Cardiac septum (tissue), 1 donor: ENCODE measurements around the gene PKNOX2. TPM values are rescaled to one million over a fixed set of nuclear protein-coding genes. Genes with fewer than 3 reads are reported as not detected.

ENCODE experiments used
- DNase-seq: peaks from one replicate; pipeline ENCODE4 v3.0.0-alpha.2; 2020; ENCODE audit warnings: low spot score
- intact Hi-C: fragments of 100-400 bp; cut with DNase I; formaldehyde crosslinking; loops from one replicate; pipeline ENCODE4 v1.14.0; 2022
- total RNA-seq: library from RNA; stranded (reverse); fragmentation: NEBNext Ultra II Directional; extraction: Animal tissue kit (Norgen Biotek cat#: 25700); gene quantifications from one replicate; pipeline ENCODE4 v1.2.1, GENCODE V29; 2021
- donor health status: DM: no; HTN: no; CAD: no.

Gene PKNOX2
- total RNA-seq, 1 donor from 2014 or later = 7.1 TPM

DNA sequence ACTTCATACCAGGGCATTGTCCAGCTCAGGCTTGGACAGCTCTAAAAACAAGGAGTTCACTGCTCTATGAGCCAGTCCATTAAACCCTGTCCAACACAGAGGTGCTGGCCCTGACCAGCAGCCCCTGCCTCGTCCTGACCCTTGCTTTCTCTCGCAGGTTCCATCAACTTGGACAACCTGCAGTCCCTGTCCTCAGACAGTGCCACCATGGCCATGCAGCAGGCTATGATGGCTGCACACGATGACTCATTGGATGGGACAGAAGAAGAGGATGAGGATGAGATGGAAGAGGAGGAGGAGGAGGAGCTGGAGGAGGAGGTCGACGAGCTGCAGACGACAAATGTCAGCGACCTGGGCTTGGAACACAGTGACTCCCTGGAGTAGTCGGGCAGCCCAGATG lies 266.5 kb downstream of the PKNOX2 start:
- DNase-seq = peak; percentile 64
- intact Hi-C loops = no loop called here

DNA sequence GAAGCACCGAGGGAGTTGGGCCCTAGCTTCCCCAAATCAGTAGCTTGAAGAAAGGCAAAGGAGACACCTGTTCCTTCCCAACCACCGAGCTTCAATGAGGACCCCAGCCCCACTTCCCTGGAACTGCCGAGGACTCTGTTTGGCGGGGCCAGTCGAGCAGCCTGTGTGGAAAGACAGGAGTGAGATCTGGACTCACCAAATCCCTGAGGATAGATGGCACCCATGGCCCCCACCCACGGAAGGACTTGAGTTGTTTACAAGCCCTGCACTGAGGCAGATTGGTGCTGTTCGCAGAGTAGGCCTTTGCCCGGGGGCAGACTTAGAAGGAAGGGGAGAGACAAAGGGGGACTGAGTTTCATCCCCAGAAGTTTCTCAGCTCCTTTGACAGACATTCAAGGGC lies 266.9 kb downstream of the PKNOX2 start:
- peak; percentile 71 for DNase-seq
- intact Hi-C loops = no loop called here

DNA sequence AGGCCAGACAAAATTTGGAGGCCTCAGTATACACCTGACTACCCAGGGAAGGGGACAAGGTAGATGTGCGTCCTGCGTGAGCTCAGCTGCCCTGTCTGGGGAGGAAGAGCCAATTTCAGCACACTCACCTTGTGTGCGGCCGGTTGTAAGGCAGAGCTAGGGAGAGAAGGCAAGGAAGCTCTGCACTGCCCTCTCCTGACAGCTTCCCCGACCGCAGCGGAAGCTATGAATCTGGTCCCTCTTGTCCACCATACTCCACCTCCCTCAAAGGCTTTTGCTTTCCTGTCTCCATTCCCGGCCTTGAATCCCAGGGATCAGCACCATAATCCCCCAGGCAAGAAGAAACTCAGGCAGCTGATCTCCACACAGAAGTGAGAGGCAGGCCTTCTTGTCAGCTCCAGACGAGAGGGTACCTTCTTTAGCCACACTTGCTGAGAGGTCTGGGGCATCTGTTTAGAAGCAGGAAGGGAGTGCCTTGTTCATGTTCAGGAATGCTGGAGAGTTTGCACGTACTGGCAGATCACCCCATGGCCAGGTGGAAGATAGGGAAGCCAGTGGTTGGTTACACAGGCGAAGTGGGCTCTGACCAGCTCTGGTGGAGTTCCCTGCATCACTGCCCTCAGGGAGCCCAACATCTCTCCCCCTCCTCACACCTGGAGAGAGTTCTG lies 269.0 kb downstream of the PKNOX2 start:
- intact Hi-C loops = loop anchor here (2.0 kb wide), 1 partner anchor 343 kb away; no protein-coding TSS in a partner anchor
- DNase-seq = peak; percentile 67

DNA sequence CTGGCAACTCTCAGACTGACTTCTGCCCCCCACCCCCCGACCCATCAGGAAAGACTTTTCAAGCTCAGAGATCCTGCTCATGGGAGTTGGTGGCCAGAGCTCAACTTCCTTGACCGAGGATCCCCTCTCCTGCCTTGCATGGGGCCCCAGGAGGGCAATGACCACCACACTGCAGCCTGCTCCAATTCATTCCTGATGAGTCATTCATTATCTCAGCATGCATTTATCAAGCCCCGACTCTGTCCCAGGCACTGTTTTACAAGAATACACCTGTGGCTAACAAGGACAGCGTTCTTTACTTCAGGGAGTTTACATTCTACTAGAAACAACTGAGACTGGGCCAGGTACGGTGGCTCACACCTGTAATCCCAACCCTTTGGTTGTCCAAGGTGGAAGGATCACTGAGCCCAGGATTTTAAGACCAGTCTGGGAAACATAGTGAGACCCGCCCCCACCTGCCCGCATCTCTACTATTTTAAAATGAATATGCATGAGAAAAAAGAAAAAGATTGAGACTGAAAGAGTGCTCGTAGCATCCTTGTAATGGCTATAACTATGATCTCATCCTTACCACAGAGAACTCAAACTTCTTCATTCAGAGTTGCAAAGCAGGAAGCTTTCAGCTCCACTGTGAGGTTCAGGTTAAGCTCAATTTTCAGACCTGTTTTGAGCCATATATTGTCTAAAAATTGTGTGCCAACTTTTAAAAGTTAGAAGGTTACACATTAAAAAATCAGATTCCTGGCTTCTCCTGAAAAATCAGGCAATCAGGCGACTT lies 271.1 kb downstream of the PKNOX2 start:
- intact Hi-C loops = no loop called here
- no peak for DNase-seq

DNA sequence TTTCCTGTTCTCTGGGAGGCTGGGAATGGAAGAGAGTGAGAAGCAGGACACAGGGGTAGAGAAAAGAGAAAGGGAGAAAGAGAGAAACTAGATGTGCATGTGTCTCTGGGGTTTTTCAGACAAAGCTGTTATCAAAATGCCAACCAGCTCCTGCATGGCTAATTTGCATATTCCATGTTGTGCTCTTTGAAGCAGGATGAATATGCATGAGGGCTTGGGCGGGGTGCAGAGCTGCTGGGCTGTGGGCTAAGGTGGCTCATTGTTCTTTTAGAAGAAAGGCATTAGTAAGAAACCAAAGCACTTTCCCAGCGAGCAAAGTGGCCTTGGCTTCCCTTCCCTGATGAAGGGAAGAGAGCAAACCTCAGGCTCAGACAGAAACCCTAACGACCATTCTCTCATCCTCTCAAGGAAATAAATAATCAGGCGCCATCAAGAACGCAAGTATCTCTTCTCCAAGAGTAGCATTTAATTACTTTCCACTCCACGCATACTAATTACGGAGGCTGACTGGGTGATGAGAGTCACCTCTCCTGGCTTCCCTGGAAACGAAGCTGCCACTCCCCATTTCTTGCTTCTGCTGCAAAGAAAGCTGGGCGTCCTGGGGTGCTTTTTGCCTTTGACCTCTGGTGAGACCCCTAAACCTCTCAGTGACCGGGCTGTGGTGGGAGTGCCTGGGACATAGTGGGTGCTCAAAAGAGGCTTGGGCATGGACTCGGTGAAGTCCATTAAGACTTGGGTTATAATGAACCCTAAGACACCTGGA lies 277.3 kb downstream of the PKNOX2 start:
- intact Hi-C loops = no loop called here

DNA sequence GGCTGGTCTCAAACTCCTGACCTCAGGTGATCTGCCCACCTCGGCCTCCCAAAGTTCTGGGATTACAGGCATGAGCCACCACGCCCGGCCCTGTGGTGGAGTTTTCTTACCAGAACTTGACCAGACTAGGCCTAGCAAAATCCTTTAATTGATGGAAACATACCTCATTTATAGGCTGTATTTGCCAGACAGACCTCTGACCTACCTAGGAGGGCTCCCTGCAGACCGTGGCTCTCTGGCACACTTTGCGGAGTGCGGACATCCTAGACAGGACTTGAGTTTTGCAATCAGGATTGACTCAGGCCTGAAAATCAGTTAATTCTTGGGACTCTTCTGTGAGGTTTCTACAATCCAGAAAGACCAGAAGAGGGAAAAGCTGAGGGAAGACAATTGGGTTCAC lies 278.4 kb downstream of the PKNOX2 start:
- intact Hi-C loops = no loop called here

More for the DNA sequence above, 277.3 kb downstream of the PKNOX2 start:
- DNase-seq = no peak

DNA sequence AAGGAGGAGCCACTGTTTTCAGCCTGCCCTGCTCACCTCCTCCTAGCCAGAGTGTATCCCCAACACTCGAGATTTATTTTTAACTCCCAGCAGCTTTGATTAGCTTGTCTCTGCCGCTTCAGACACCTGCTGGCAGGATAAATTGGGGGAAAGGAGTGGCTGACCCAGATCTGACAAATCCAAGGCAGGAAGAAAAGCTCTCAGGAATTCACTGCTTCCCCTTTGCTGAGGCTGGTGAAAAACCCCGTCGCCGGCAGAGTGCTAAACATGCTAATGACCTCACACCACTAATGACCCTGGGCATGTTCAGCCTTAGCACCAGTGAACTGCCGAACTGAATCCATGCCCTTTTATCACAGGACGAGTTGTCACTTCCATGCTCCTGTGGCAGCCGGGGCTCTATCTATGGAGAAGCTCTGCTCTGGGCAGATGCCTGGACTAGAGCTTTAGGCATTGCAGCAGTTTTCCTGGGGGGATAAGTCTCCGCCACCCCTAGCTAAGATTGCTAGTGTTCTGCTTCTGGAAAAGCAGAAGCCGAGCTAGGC lies 279.3 kb downstream of the PKNOX2 start:
- DNase-seq = no peak

More for the DNA sequence above, 278.4 kb downstream of the PKNOX2 start:
- DNase-seq = no peak

DNA sequence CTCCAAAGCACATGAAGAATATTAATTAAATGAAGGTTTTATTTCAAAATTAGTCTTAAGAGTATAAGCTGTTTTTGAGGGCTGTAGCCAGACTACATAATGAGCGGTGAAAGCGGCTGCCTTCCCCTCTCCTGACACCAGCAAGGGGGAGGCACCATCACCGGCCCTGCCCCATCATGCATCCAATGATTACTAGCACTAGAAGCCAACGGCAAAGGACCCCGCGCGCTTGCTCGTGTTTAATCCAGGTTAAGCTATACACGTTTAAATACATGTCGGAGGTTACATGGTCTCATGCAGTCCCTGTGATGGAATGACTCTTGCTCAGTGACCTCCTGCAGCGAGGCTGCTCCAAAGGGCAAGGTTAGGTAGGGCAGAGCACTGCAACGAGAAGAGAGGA lies 281.2 kb downstream of the PKNOX2 start:
- DNase-seq = no peak
- intact Hi-C loops = no loop called here

More for the DNA sequence above, 279.3 kb downstream of the PKNOX2 start:
- intact Hi-C loops = no loop called here

DNA sequence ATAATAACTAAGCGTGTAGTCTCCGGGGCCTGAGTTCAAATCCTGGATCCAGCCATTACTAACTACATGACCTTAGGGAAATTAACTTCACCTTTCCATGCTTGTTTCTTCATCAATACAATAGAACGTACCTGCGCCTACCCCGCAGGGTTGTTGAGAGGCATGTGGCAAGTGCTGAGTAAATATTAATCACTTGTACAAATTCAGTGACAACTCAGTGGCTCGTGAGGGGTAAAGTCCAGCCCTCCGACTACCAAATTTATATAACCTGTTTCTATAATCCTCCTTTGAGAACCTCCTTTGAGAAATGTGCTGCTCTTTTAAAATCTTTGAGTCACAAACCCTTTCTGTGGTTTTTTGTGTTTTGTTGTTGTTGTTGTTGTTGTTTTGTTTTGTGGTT lies 281.7 kb downstream of the PKNOX2 start:
- intact Hi-C loops = no loop called here
- no peak for DNase-seq

DNA sequence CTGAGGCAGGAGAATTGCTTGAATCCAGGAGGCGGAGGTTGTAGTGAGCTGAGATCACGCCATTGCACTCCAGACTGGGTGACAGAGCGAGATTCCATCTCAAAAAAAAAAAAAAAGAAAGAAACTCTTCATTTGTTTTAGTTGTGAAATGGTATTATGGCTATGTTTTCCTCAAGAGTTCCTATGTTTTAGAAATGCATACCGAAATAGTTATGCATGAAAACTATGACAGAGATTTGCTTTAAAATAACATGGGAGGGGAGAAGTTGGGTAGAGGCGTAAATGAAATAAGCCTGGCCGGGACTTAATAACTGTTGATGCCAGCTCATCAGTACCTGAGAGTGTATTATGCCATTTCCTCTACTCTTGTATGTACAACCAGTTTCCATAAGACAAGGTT lies 283.2 kb downstream of the PKNOX2 start:
- intact Hi-C loops = no loop called here
- no peak for DNase-seq

DNA sequence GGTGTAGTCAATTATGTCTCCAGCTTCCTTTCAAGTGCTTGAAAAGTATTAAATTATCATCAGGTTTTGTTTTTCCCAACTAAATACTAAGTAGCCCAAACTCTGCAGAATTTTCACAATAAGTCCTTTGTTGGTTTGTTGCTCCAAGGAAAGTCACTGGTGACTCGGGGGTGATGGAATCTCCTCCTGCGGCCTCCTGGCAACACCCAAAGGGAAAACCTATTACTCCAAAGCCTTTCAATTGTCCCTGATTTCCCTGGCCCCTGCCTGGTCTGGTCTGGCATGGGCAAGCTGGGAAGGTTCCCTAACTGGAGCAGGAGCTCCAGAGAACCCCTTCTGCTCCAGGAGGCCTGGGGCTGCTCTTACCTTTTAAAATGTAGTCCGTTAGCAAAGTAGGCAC lies 283.6 kb downstream of the PKNOX2 start:
- DNase-seq = no peak

DNA sequence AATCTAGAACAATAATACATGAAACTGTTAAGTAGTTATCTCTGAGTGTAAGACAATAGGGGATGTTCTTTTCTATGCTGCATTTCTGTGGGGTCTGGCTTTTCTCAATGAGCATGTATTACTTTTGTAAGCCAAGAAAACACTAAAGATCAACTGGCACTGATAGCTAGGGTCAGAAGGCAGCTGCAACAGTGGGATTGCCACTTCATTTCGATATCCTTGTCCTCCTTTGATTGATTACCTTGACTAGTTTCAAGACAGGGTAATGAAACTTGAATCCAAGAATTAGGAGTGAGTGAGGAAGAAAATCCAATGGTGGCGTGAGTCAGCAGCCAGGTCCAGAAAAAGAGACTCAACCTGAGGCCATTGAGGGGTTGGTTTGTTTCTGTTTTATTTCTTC lies 285.0 kb downstream of the PKNOX2 start:
- DNase-seq = no peak
- intact Hi-C loops = no loop called here

More for the DNA sequence above, 283.6 kb downstream of the PKNOX2 start:
- intact Hi-C loops = no loop called here

DNA sequence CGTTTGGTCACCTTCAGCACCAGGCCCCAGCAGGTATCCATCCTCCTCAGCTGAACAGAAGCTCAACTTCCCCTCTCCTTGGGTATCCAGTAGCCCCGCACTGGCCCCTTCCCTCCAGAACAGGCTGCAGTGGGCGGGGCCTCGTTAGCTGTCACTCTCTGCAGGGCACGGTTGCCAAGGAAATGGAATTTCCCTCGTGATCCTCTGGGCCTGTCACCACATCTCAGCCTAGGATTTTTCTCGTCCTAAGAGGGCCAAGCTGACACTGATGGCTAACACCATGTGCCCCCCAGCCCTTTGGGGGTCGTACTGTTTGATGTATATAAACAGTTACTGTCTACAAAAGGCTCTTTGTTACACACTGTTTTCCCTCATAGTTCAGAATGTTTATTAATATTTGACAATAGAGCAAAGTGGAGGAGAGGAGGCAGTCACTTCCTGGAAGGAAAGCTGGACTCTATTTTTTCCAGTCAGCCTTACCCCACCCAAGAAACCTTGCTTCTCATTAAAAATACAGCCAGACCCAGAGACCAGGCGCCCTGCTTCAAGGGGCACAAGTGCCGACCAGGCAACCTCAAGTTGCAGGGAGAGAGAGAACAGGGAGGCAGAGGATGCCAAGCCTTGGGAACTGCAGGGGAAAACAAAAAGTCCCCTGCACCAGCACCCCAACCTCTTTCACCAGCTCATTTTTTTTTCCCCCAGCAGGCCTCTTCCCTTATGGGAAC lies 287.0 kb downstream of the PKNOX2 start:
- intact Hi-C loops = no loop called here
- no peak for DNase-seq

DNA sequence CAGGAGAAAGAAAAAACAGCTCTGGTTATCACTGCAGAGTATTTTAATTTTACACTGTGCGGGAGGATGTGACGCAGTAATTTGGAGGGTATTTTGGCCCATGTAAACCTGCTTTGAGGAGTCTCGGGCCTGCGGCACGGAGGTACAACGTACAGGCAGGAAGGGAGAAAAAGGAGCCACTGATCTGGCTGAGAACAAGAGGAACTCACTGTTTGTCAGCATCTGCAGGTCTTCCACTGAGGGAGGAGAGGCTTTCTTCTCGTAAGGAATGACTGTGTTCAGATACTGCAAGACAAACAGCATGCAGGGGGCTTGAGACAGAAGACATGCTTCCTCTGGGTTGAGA lies 287.5 kb downstream of the PKNOX2 start:
- no peak for DNase-seq
- intact Hi-C loops = no loop called here

DNA sequence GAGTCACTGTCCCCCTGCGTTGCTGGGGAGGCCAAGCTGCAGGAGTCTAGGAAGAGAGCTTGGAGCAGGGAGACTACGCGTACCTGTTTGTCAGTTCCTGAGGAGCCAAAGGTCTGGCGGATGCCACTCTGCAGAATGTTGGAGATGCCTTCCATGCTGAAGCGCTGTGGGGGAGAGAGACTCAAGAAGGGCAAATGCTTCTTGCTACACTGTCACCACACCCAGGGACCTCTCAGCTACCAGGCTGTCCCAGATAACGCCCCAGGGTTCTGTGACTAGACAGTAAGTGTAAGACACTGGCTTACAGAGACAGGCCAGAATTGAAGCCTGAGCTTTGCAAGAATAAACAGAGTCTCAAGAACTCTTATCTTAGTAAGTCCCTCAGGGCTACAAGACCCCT lies 289.5 kb downstream of the PKNOX2 start:
- no peak for DNase-seq
- intact Hi-C loops = no loop called here

DNA sequence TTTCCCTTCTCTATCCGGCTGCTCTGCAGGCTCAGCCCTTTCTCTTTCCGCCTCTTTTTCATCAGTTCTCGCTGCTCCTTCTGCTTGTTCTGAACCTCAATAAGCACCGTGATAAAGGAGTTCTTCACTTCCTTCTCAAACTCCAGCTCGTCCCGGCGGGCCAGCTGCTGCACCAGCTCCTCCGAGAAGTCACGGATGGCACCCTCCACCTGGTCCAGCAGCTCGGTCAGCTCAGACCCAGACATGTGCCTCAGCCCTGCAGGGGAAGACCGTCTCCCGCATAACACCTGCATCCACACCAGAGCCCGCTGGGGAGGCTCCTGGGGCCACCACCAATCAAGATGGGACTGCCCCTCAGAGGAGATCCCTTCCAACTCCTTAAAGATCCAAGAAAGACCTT lies 291.3 kb downstream of the PKNOX2 start:
- intact Hi-C loops = no loop called here
- DNase-seq = no peak

DNA sequence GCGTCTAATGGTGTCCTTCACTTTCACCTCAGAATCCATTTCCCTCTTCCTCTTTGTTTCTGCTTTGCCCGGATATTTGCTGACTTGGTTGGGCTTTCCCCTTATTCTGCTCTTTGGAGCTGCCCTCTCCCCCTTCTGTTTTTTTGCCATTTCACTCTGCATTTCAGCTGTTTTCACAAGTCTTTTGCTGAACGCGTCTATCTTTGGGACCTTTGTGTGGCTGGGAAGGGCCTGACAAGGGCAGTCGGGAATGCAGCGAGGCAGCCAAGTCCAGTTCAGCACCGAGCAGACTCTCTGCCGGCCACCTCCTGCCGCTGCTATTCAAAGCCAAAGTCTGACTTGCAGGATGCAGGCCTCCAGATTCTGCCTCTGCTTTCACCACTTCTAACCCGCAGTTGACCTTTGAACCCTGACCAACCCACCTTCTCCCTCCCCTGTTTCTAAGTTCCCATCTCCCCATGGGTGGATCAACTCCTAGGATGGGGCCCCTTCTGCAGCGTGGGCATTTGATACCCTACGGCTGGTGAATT lies 293.3 kb downstream of the PKNOX2 start:
- intact Hi-C loops = no loop called here
- DNase-seq = no peak

DNA sequence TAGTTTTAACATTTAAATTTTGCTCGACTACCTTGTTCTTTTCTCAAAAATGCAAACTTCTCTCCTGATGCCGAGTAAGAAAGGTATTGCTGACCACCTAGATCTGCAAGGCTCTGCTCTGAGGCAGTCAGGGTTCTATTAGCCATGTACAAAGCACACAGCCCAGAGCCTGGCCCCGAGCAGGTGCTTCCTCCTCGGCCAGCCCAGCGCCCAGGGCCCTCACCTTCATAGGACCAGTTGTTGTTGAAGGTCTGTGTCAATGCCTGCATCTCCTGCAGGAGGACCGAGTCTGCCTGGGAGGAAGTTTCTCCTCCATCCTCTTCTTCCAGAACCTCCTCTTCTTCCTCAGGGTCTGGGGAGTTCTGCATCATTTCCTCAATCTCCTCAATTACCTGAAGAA lies 295.7 kb downstream of the PKNOX2 start:
- intact Hi-C loops = no loop called here
- no peak for DNase-seq

DNA sequence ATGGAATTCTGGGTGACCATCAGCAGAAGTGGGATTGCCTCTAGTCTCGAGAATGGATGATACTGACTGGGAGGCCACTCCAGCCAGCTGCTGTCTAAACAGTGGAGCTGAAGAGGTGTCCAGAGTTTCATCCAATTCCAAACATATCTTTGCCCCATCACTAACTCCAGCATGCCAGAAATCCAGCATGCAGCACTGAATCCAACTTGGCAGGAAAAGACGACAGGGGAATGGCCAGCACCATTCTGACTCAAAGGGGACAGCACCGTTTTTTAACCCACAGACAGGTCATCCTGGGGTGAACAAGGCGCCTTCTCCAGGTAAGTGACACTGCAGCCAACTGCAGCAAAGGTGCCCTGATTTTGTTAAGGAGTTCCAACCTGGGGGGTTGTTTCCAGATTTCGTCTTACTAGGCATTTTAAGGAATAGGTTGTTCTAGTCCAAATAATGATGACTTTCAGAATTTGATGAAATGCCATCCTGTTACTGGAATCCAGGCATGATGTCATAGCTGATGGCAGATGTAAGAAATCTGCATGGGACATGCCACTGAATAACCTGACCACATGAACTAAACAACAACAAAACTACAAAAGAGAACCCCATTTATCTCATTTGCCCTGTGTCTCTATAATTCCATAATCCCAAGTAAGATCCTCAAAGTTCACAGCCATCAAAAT lies 299.2 kb downstream of the PKNOX2 start:
- intact Hi-C loops = no loop called here
- no peak for DNase-seq
